Smooth muscle cell (in vitro differentiated cells): ENCODE measurements around the gene URGCP. TPM values are rescaled to one million over a fixed set of nuclear protein-coding genes. Genes with fewer than 3 reads are reported as not detected.

Experiments
- DNase-seq: peaks from one replicate; lab custom pipeline; 2025; ENCODE audit not compliant: unreplicated experiment; lab: John Stamatoyannopoulos, UW
- H2AFZ ChIP-seq: fragments of 200-600 bp; sonication (generic); 2 replicates; pipeline ENCODE4 v1.6.0; 2016; ENCODE audit warnings: antibody characterized with exemption, low read depth, mild to moderate bottlenecking
- H3F3A ChIP-seq: fragments of 200-600 bp; sonication (generic); 2 replicates; pipeline ENCODE4 v1.6.0; 2017; ENCODE audit warnings: antibody characterized with exemption, low read depth
- H3K27ac ChIP-seq: fragments of 200-600 bp; sonication (generic); 2 replicates; pipeline ENCODE4 v1.5.1; 2016; ENCODE audit warnings: low read depth, mild to moderate bottlenecking
- H3K27me3 ChIP-seq: fragments of 200-600 bp; sonication (generic); 2 replicates; pipeline ENCODE4 v1.6.1; 2016; ENCODE audit warnings: low read depth, mild to moderate bottlenecking
- H3K36me3 ChIP-seq: fragments of 200-600 bp; sonication (generic); 2 replicates; pipeline ENCODE4 v1.5.1; 2016; ENCODE audit warnings: low read depth
- H3K4me1 ChIP-seq: fragments of 200-600 bp; sonication (generic); 2 replicates; pipeline ENCODE4 v1.5.1; 2016; ENCODE audit warnings: low read depth
- H3K4me2 ChIP-seq: fragments of 200-600 bp; sonication (generic); 2 replicates; pipeline ENCODE4 v1.6.0; 2016; ENCODE audit warnings: mild to moderate bottlenecking
- H3K4me3 ChIP-seq: fragments of 200-600 bp; sonication (generic); 2 replicates; pipeline ENCODE4 v1.5.1; 2016; ENCODE audit warnings: mild to moderate bottlenecking
- H3K79me2 ChIP-seq: fragments of 200-600 bp; sonication (generic); 2 replicates; pipeline ENCODE4 v1.6.0; 2016; ENCODE audit warnings: low read depth, mild to moderate bottlenecking
- H3K9ac ChIP-seq: fragments of 200-600 bp; sonication (generic); 2 replicates; pipeline ENCODE4 v1.6.0; 2016; ENCODE audit warnings: low read depth
- H3K9me3 ChIP-seq: fragments of 200-600 bp; sonication (generic); replicated peaks from 2 replicates; pipeline ENCODE4 v1.5.1; 2016; ENCODE audit warnings: low read depth
- H4K20me1 ChIP-seq: fragments of 200-600 bp; sonication (generic); 2 replicates; pipeline ENCODE4 v1.6.0; 2016; ENCODE audit warnings: low read depth
- WGBS: methylation state at CpG from one replicate; pipeline ENCODE4 v1.1.7; 2016; ENCODE audit warnings: low lambda C conversion rate; 5-methylcytosine and 5-hydroxymethylcytosine counted together
- polyA plus RNA-seq: library from polyadenylated mRNA; unstranded; fragments of >200 nt; fragmentation: Nextera tagmentation; extraction: Ambion mirVana; gene quantifications from 2 replicates; pipeline ENCODE4 v1.2.1, GENCODE V29; 2016
- total RNA-seq: library from RNA; depleted of rRNA; stranded (reverse); fragments of >200 nt; gene quantifications from 2 replicates; pipeline ENCODE4 v1.2.3, GENCODE V29; 2014
- TF ChIP-seq, protein P1 (sequence below): fragments of 200-600 bp; sonication (generic); IDR thresholded peaks from 2 replicates; pipeline ENCODE4 v1.5.1; 2017; ENCODE audit warnings: borderline replicate concordance, mild to moderate bottlenecking, antibody characterized with exemption; ENCODE audit not compliant: insufficient read depth, poor library complexity, severe bottlenecking

The URGCP gene
- total and polyA plus RNA-seq, 2 experiments from 2014 or later, result 20.4 to 24.8 TPM

DNA sequence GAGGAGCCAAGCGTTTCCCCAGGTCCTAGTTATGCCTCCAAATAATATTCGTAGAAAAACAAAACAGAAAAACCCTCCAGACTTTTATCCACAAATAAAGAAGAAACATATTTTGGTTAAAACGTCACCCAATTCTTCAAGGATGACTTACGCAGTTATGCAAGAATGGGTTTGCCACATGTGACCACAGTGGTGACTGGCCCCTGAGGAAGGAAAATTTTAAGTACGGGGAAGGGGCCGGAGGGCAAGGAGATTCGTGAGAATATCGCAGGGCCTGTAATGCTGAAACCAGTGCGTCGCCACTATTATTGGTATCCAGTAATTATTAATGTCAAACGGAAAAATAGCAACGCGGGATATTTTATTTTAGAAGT lies 36.5 kb downstream of the URGCP start:
- Histone ChIP-seq H3K9me3 (no peaks in the 10 kb centered on the region), H3K4me1 (peaks cover 13% of the 10 kb centered on the region), H3K79me2 (peaks cover 3% of the 10 kb centered on the region), H2AFZ (no peak overlapping the region), H3F3A (no peaks in the 10 kb centered on the region), H3K9ac (peak overlapping the region; percentile 98), H3K27me3 (no peaks in the 10 kb centered on the region), H4K20me1 (no peaks in the 10 kb centered on the region), H3K27ac (peak overlapping the region; percentile 99), H3K36me3 (no peaks in the 10 kb centered on the region), H3K4me2 (peak overlapping the region; percentile 89), H3K4me3 (peak overlapping the region; percentile 88)
- 31% methylated on average over 13 of the region's 13 CpGs for WGBS
- DNase-seq, result no peak
- TF ChIP-seq, protein P1, sequence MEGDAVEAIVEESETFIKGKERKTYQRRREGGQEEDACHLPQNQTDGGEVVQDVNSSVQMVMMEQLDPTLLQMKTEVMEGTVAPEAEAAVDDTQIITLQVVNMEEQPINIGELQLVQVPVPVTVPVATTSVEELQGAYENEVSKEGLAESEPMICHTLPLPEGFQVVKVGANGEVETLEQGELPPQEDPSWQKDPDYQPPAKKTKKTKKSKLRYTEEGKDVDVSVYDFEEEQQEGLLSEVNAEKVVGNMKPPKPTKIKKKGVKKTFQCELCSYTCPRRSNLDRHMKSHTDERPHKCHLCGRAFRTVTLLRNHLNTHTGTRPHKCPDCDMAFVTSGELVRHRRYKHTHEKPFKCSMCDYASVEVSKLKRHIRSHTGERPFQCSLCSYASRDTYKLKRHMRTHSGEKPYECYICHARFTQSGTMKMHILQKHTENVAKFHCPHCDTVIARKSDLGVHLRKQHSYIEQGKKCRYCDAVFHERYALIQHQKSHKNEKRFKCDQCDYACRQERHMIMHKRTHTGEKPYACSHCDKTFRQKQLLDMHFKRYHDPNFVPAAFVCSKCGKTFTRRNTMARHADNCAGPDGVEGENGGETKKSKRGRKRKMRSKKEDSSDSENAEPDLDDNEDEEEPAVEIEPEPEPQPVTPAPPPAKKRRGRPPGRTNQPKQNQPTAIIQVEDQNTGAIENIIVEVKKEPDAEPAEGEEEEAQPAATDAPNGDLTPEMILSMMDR, result no peak

DNA sequence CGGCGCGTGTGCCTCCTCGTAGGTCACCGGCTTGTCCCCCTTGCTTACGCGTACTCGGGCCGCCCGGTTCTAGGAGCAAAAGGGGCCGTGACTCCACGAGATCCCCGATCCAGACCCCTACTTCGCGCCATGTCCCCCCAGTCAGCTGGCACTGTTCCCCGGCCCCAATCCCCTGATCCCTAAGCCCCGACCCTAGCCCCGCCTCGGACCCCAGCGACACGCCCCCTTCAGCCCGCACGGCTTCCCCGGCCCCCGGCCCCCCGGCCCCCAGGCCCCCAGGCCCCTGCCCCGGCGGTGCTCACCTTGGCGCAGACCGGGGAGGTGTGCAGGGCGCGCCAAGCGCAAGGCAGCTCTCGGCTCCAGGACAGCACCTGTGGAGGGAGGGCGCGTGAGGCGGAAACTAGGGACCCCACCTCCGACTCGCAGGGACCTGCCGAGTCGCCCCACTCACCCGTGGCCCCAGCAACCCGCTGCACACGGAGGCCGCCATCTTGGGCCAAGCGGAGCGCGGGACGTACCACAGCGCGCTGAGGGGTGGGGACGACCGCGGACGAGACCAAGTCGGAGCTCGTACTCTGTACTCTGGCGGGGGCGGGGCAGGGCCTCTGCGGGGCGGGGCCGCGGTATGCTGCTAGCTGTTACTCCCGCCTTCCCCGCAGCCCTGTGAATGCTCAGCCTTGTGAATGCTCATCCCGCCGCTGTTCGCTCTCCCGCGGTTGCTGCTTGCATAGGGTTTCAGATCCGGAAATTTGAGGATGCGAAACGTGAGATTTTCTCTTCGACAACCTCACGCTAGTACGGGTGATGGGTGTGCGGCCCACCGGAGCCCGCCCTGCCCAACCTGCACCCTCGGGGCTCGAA lies 37.2 kb downstream of the URGCP start, which contains the start of gene MRPS24:
MRPS24 (minus strand) TSS at position 512 of the 861 bp plus-strand sequence; CDS start at position 490, 22 bp downstream.
- H3K4me3 ChIP-seq, result peak within 1 kb of the TSS; percentile 88

GRCh38 chr7:43868681-43869005 lies 37.8 kb downstream of the URGCP start:
- H3K4me1 ChIP-seq, result peaks cover 13% of the 10 kb centered on the region
- peaks cover 3% of the 10 kb centered on the region for H3K79me2 ChIP-seq
- TF ChIP-seq, protein P1, result no peak
- H3K9me3 ChIP-seq, result no peaks in the 10 kb centered on the region
- H3K9ac ChIP-seq, result peak overlapping the region; percentile 98
- peak overlapping the region; percentile 89 for H3K4me2 ChIP-seq
- peak overlapping the region; percentile 80 for H2AFZ ChIP-seq
- no peaks in the 10 kb centered on the region for H3F3A ChIP-seq
- H3K27me3 ChIP-seq, result no peaks in the 10 kb centered on the region
- H4K20me1 ChIP-seq, result no peaks in the 10 kb centered on the region
- peak overlapping the region; percentile 88 for H3K4me3 ChIP-seq
- DNase-seq, result no peak
- 2% methylated on average over 6 of the region's 6 CpGs for WGBS
- H3K27ac ChIP-seq, result no peak overlapping the region
- no peaks in the 10 kb centered on the region for H3K36me3 ChIP-seq

More for the DNA sequence above, 37.2 kb downstream of the URGCP start, which contains the start of gene MRPS24:
- no peaks in the 10 kb centered on the region for H3K9me3 ChIP-seq
- H3K4me1 ChIP-seq, result peaks cover 13% of the 10 kb centered on the region
- TF ChIP-seq, protein P1, result no peak
- peak within 1 kb of the TSS; percentile 80 for H2AFZ ChIP-seq
- H3K36me3 ChIP-seq, result no peaks in the 10 kb centered on the region
- peak; percentile 81 for DNase-seq
- H3K4me2 ChIP-seq, result peak within 1 kb of the TSS; percentile 89
- H3F3A ChIP-seq, result no peaks in the 10 kb centered on the region
- H3K27me3 ChIP-seq, result no peaks in the 10 kb centered on the region
- peak within 1 kb of the TSS; percentile 98 for H3K9ac ChIP-seq
- peaks cover 3% of the 10 kb centered on the region for H3K79me2 ChIP-seq
- WGBS, result 1% methylated on average over 55 of the region's 81 CpGs
- no peaks in the 10 kb centered on the region for H4K20me1 ChIP-seq
- H3K27ac ChIP-seq, result peak within 1 kb of the TSS; percentile 99
